A673 (cell line): ENCODE results near the gene TRIM27.

Experiments
- EZH2 ChIP-seq: fragments of 200-600 bp; sonication (generic); IDR thresholded peaks from 2 replicates; pipeline ENCODE4 v1.6.1; 2017; ENCODE audit warnings: borderline replicate concordance, low read depth, mild to moderate bottlenecking, mixed read lengths, antibody characterized with exemption, low read length; ENCODE audit not compliant: poor library complexity, severe bottlenecking
- TF ChIP-seq, protein P1 (sequence below): fragments of 300-800, 200-600 bp; sonication (generic); conservative IDR thresholded peaks from 2 replicates; pipeline ENCODE4 v1.5.1; 2017; ENCODE audit warnings: low read depth, mild to moderate bottlenecking, antibody characterized with exemption, low read length, moderate library complexity, mixed read lengths

DNA sequence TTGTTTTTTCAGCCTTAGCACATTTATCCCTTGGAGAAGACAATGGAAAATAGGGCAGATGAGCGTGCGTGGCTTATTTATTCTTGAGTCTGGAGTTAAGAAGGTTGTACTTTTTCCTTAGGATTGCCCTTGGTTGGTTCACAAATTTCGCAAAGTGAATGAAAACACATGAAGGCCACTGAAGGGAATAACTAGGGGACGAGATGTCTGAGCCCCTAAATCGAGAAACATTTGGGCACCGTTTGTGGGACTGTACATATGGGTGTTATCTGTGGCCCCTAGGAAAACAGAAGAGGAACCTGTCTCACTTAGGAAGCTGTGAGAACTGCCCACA lies 19.4 kb upstream of the TRIM27 start:
- TF ChIP-seq, protein P1, sequence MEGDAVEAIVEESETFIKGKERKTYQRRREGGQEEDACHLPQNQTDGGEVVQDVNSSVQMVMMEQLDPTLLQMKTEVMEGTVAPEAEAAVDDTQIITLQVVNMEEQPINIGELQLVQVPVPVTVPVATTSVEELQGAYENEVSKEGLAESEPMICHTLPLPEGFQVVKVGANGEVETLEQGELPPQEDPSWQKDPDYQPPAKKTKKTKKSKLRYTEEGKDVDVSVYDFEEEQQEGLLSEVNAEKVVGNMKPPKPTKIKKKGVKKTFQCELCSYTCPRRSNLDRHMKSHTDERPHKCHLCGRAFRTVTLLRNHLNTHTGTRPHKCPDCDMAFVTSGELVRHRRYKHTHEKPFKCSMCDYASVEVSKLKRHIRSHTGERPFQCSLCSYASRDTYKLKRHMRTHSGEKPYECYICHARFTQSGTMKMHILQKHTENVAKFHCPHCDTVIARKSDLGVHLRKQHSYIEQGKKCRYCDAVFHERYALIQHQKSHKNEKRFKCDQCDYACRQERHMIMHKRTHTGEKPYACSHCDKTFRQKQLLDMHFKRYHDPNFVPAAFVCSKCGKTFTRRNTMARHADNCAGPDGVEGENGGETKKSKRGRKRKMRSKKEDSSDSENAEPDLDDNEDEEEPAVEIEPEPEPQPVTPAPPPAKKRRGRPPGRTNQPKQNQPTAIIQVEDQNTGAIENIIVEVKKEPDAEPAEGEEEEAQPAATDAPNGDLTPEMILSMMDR, result no peak
- TF ChIP-seq EZH2, result no peak
